ENCODE measurements around the gene PSMD8. TPM values are rescaled to one million over a fixed set of nuclear protein-coding genes. Genes with fewer than 3 reads are reported as not detected.

The PSMD8 gene
- total RNA-seq, 1 experiment from 2014 or later, result 195 TPM

GRCh38 chr19:38350883-38351282 is 23.5 kb upstream of the PSMD8 start:
- Histone ChIP-seq H3K4me2 (ENCODE audit: low read length) (no peak overlapping the region), H3K4me3 (replicated peaks in 1 of 2; ENCODE audit: low read depth in 1 of 2, low read length in 2 of 2) (no peak overlapping the region), H3K27me3 (ENCODE audit: insufficient read depth, low read length) (no peaks in the 10 kb centered on the region), H3K36me3 (ENCODE audit: control insufficient read depth in 1 of 2, insufficient read depth in 2 of 2, low read length in 2 of 2) (no peaks in the 10 kb centered on the region), H3K9me3 (ENCODE audit: control insufficient read depth in 1 of 2, insufficient read depth in 1 of 2, low read depth in 1 of 2, low read length in 2 of 2) (no peaks in the 10 kb centered on the region), H3K27ac (ENCODE audit: low read depth, low read length) (no peak overlapping the region), H3K9me2 (ENCODE audit: insufficient read depth) (no peaks in the 10 kb centered on the region), H2AFZ (ENCODE audit: low read depth, low read length, poor library complexity, severe bottlenecking) (no peak overlapping the region), H3K79me2 (ENCODE audit: insufficient read depth, low read length) (no peaks in the 10 kb centered on the region), H4K20me1 (ENCODE audit: insufficient read depth) (no peaks in the 10 kb centered on the region), H3K4me1 (ENCODE audit: control insufficient read depth in 1 of 2, insufficient read depth in 2 of 2, low read length in 2 of 2) (peaks cover 0 to 12% of the 10 kb centered on the region in 2 experiments; a peak in 2 of 4 replicates), H3K9ac (ENCODE audit: low read length) (no peak overlapping the region)
- POLR2A ChIA-PET, result no interaction called here
- DNase-seq (ENCODE audit: low read depth, low spot score) (no peak), ATAC-seq (no peak)
- CTCF ChIA-PET, result interaction anchor here (0.6 kb wide), 1 partner anchor 52 kb away, joined by 3 read pairs; no protein-coding TSS in a partner anchor
- TF ChIP-seq ZFX (IDR thresholded peaks at IDR 0.05) (no peak), ZNF274 (IDR thresholded peaks at IDR 0.05; ENCODE audit: low read depth, low read length) (no peak), ATF3 (IDR thresholded peaks at IDR 0.05) (no peak), ZBTB33 (IDR thresholded peaks at IDR 0.05; ENCODE audit: extremely low read depth, insufficient replicate concordance, low read length) (no peak), MAX (IDR thresholded peaks at IDR 0.05) (no peak), SRF (IDR thresholded peaks at IDR 0.05; ENCODE audit: low read depth) (no peak), POLR2A (IDR thresholded peaks at IDR 0.05; ENCODE audit: borderline replicate concordance, extremely low read depth, insufficient read depth, insufficient read length) (no peak), CEBPB (IDR thresholded peaks at IDR 0.05; ENCODE audit: low read depth) (no peak)
- BruUV-seq (replicated peaks), result no TSS peak
- RAD21 ChIA-PET (ENCODE audit: low non-redundant PET in 1 of 2, low total read pairs in 2 of 2, uncharacterized antibody in 2 of 2, unreplicated experiment in 2 of 2), result no interaction called here
- intact Hi-C loops (cut with micrococcal nuclease), result no loop called here
